ENCODE results near the gene SESN1.

The SESN1 gene

GRCh38 chr6:108995296-108995695 lies 99.3 kb downstream of the SESN1 start:
- no peak for TF ChIP-seq CTCF (IDR thresholded peaks at IDR 0.05; ENCODE audit: low read length, missing control alignments)
- no peak for DNase-seq (ENCODE audit: low read depth)
- no peak overlapping the region for H3K4me3 ChIP-seq (replicated peaks; ENCODE audit: low read depth, low read length)

DNA sequence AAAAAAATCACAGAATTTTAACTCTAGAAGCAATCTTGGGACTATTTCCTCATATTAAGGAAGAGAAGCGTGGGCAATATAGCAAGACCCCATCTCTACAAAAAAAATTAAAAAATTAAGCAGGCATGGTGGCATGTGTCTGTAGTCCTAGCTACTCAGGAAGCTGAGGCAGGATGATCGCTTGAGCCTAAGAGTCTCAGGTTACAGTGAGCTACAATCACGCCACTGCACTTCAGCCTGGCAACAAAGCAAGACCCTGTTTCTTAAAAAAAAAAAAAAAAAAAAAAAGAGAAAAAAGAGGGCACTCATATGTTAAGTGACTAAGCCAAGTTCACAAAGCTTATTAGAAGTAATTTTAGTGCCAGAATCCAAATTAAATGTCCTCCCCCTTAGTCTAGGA lies 100.8 kb downstream of the SESN1 start:
- no peak overlapping the region for H3K4me3 ChIP-seq (replicated peaks; ENCODE audit: low read depth, low read length)
- TF ChIP-seq CTCF (IDR thresholded peaks at IDR 0.05; ENCODE audit: low read length, missing control alignments), result no peak
- DNase-seq (ENCODE audit: low read depth), result no peak

- H3K4me3 ChIP-seq (replicated peaks; ENCODE audit: low read depth, low read length), result no peak overlapping the region
- no peak for DNase-seq (ENCODE audit: low read depth)
- TF ChIP-seq CTCF (IDR thresholded peaks at IDR 0.05; ENCODE audit: low read length, missing control alignments), result no peak
Measured at GRCh38 chr6:108989700-108990099, 104.9 kb downstream of the SESN1 start.

DNA sequence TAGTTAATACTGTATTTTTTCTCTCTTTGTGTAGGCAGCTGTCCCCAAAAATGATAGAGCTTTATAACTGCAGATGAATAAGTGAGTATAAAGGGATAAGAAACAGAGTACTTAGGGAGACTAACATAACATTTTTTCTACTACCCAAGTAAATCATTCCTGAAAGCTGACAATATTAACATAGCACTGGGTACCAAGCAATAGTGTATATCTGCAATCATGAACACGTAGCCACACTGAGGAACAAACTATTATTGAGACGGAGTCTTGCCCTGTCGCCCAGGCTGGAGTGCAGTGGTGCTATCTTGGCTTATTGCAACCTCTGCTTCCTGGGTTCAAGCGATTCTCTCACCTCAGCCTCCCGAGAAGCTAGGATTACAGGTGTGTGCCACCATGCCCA lies 105.9 kb downstream of the SESN1 start:
- no peak overlapping the region for H3K4me3 ChIP-seq (replicated peaks; ENCODE audit: low read depth, low read length)
- DNase-seq (ENCODE audit: low read depth), result no peak
- no peak for TF ChIP-seq CTCF (IDR thresholded peaks at IDR 0.05; ENCODE audit: low read length, missing control alignments)

DNA sequence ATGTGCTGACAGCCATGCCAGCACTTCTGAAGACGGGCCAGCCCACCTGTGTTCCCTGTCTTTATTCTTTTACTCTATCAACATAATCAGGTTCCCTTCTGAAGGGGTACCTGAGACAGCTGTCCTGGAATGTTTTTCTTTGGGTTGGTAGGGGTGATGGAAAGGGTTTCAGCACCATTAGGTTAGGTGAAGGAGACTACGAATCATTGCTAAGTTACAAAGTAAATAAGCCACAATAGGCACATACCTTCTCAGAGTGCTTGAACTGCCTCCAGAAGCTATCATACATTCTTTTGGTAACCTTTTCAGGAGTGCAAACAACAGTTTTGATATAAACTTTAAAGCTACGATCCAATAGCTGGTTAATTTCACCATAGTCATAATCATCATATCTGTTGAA lies 106.3 kb downstream of the SESN1 start:
- no peak for TF ChIP-seq CTCF (IDR thresholded peaks at IDR 0.05; ENCODE audit: low read length, missing control alignments)
- DNase-seq (ENCODE audit: low read depth), result no peak
- H3K4me3 ChIP-seq (replicated peaks; ENCODE audit: low read depth, low read length), result no peak overlapping the region

DNA sequence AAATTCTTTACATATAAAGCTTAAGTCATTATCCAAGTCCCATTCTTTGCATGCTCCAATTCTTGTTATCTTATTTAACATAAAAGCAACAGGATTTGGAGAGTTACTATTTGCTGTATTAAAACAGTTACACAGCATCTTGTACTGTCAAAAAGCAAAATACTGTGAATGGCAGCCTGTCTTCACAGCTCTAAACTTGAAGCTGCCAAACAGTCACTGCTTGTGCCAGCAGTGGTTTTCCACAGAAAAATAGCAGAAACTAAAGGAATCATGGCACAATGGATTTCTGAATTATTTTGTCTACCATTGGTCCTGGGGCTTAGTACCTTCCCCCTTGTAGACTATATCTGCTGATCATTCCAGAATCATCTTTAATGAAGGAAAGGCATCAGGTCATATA lies 107.5 kb downstream of the SESN1 start:
- no peak for TF ChIP-seq CTCF (IDR thresholded peaks at IDR 0.05; ENCODE audit: low read length, missing control alignments)
- DNase-seq (ENCODE audit: low read depth), result no peak
- H3K4me3 ChIP-seq (replicated peaks; ENCODE audit: low read depth, low read length), result no peak overlapping the region

- DNase-seq (ENCODE audit: low read depth), result no peak
- no peak overlapping the region for H3K4me3 ChIP-seq (replicated peaks; ENCODE audit: low read depth, low read length)
- TF ChIP-seq CTCF (IDR thresholded peaks at IDR 0.05; ENCODE audit: low read length, missing control alignments), result no peak
Measured at GRCh38 chr6:108985301-108985700, 109.3 kb downstream of the SESN1 start.
